Measurements from ENCODE around the gene GPR89A. TPM values are rescaled to one million over a fixed set of nuclear protein-coding genes. Genes with fewer than 3 reads are reported as not detected.
"Not testable (repeated sequence)": the region's sequence is repeated elsewhere in the genome, so short reads cannot be mapped to it uniquely, and the experiment has no call there.

GPR89A gene
- polyA plus RNA-seq, 3 donors: 7.2 to 8.1 (median 8.1) TPM

DNA sequence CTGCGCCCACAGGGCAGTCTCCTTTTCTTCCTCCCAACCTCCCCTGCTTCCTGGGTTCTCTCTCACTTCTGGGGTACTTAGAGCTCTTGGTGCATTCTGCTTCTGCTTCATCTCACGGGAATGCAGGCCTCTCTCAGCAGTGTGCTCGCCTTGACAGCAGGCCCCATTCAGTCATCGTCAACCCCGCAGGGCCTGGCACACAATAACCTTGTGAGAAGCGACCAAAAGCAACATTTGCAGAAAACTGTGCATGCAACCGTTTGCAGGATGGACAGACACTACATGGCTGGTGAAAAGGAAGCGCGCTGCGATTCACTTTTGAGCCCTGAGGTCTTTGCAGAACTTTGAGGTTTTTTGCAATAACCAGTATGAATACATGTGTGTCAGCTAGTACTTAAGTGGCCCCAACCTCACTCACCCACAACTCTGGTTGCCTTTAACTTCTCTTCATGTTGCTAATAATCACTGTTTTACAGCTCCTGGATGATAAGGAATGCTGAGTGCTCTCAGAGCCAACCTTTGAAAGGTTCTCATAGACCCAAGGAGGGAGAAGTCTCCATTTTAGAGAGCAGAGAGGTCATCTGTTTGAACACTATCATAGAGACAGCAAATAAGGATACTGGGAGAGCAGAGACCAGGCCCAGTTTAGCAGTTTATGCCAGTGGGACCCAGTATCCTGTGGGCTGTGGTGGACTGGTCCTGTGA is 109.0 kb downstream of the GPR89A start:
- H3K36me3 ChIP-seq (replicated peaks in 1 of 2; ENCODE audit: control insufficient read depth in 1 of 2, insufficient read depth in 2 of 2, low read length in 2 of 2): no peaks in the 10 kb centered on the region
- TF ChIP-seq, protein P1, sequence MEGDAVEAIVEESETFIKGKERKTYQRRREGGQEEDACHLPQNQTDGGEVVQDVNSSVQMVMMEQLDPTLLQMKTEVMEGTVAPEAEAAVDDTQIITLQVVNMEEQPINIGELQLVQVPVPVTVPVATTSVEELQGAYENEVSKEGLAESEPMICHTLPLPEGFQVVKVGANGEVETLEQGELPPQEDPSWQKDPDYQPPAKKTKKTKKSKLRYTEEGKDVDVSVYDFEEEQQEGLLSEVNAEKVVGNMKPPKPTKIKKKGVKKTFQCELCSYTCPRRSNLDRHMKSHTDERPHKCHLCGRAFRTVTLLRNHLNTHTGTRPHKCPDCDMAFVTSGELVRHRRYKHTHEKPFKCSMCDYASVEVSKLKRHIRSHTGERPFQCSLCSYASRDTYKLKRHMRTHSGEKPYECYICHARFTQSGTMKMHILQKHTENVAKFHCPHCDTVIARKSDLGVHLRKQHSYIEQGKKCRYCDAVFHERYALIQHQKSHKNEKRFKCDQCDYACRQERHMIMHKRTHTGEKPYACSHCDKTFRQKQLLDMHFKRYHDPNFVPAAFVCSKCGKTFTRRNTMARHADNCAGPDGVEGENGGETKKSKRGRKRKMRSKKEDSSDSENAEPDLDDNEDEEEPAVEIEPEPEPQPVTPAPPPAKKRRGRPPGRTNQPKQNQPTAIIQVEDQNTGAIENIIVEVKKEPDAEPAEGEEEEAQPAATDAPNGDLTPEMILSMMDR (IDR thresholded peaks at IDR 0.05): no peak
- Mint-ChIP-seq H3K4me1 (peaks cover 10% of the 10 kb centered on the region), H3K9me3 (peaks cover 0 to 2% (median 0%) of the 10 kb centered on the region in 7 donors), H3K36me3 (no peaks in the 10 kb centered on the region), H3K27ac (peak overlapping the region in 1 of 7 donors; percentile 84), H3K4me3 (no peak overlapping the region), H3K27me3 (ENCODE audit: low read depth in 3 of 3) (peaks cover 15 to 21% (median 19%) of the 10 kb centered on the region in 3 donors)
- H3K27me3 ChIP-seq (ENCODE audit: control insufficient read depth in 2 of 2, insufficient read depth in 2 of 2, low read length in 2 of 2): peaks cover 0 to 14% of the 10 kb centered on the region in 2 donors
- peaks cover 8 to 9% of the 10 kb centered on the region in 2 donors for H3K4me1 ChIP-seq (ENCODE audit: control insufficient read depth in 1 of 2, insufficient read depth in 2 of 2, low read length in 2 of 2)
- no peaks in the 10 kb centered on the region for H3K9me3 ChIP-seq (replicated peaks in 1 of 2; ENCODE audit: control insufficient read depth in 1 of 2, insufficient read depth in 1 of 2, low read length in 2 of 2)
- 62% methylated on average over 6 of the region's 10 CpGs for WGBS (ENCODE audit: insufficient coverage)
- H4K20me1 ChIP-seq (ENCODE audit: insufficient read depth, low read length): no peaks in the 10 kb centered on the region
- no peak overlapping the region for H3K27ac ChIP-seq (ENCODE audit: low read depth in 1 of 2, low read length in 2 of 2)
- intact Hi-C loops (cut with micrococcal nuclease): no loop called here
- H3K79me2 ChIP-seq (ENCODE audit: insufficient read depth, low read length): no peaks in the 10 kb centered on the region
- H3K9ac ChIP-seq (ENCODE audit: insufficient read depth, low read length, poor library complexity, severe bottlenecking): no peak overlapping the region
- H2AFZ ChIP-seq (ENCODE audit: insufficient read depth, low read depth, low read length, poor library complexity, severe bottlenecking): peak overlapping the region; percentile 37
- H3K4me3 ChIP-seq (replicated peaks in 1 of 3; ENCODE audit: low read depth in 2 of 3, low read length in 3 of 3): no peak overlapping the region
- DNase-seq: no peak
- no peak overlapping the region for H3K4me2 ChIP-seq (replicated peaks; ENCODE audit: extremely low read depth, low read length, poor library complexity, severe bottlenecking)

DNA sequence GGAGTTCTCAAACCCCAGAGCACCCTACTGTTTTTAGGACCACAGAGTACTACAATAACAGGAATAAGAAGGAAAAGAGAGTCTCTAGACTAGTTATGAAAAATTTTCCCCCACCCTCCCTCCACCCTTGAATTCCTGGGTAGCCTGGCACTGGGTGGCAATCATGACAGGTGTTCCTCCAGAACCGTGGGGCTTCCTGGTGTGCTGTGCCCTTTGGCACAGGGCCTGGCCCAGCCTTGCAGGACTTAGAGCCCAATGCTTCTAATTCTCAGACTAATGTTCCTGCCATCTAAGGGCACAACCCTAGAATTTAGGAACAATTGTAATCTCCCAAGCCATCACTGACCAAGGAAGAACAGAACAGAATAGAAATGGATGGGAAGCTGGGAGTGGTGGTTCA is 110.0 kb downstream of the GPR89A start:
- intact Hi-C loops (cut with micrococcal nuclease): no loop called here
- H3K79me2 ChIP-seq (ENCODE audit: insufficient read depth, low read length): no peaks in the 10 kb centered on the region
- Mint-ChIP-seq H3K9me3 (peaks cover 0 to 3% (median 0%) of the 10 kb centered on the region in 7 donors), H3K27ac (no peak overlapping the region), H3K4me3 (no peak overlapping the region), H3K27me3 (ENCODE audit: low read depth in 3 of 3) (peaks cover 19 to 22% (median 21%) of the 10 kb centered on the region in 3 donors), H3K36me3 (no peaks in the 10 kb centered on the region), H3K4me1 (peaks cover 10% of the 10 kb centered on the region)
- H2AFZ ChIP-seq (ENCODE audit: insufficient read depth, low read depth, low read length, poor library complexity, severe bottlenecking): no peak overlapping the region
- TF ChIP-seq, protein P1 (IDR thresholded peaks at IDR 0.05): no peak
- no peak overlapping the region for H3K4me2 ChIP-seq (replicated peaks; ENCODE audit: extremely low read depth, low read length, poor library complexity, severe bottlenecking)
- no peaks in the 10 kb centered on the region for H4K20me1 ChIP-seq (ENCODE audit: insufficient read depth, low read length)
- no peak overlapping the region for H3K27ac ChIP-seq (ENCODE audit: low read depth in 1 of 2, low read length in 2 of 2)
- peaks cover 8 to 9% of the 10 kb centered on the region in 2 donors for H3K4me1 ChIP-seq (ENCODE audit: control insufficient read depth in 1 of 2, insufficient read depth in 2 of 2, low read length in 2 of 2)
- H3K9ac ChIP-seq (ENCODE audit: insufficient read depth, low read length, poor library complexity, severe bottlenecking): no peak overlapping the region
- DNase-seq: no peak
- no peak overlapping the region for H3K4me3 ChIP-seq (replicated peaks in 1 of 3; ENCODE audit: low read depth in 2 of 3, low read length in 3 of 3)
- H3K9me3 ChIP-seq (replicated peaks in 1 of 2; ENCODE audit: control insufficient read depth in 1 of 2, insufficient read depth in 1 of 2, low read length in 2 of 2): no peaks in the 10 kb centered on the region
- 71% methylated on average over 1 of the region's 1 CpG for WGBS (ENCODE audit: insufficient coverage)
- H3K36me3 ChIP-seq (replicated peaks in 1 of 2; ENCODE audit: control insufficient read depth in 1 of 2, insufficient read depth in 2 of 2, low read length in 2 of 2): no peaks in the 10 kb centered on the region
- peaks cover 2 to 15% of the 10 kb centered on the region in 2 donors for H3K27me3 ChIP-seq (ENCODE audit: control insufficient read depth in 2 of 2, insufficient read depth in 2 of 2, low read length in 2 of 2)

DNA sequence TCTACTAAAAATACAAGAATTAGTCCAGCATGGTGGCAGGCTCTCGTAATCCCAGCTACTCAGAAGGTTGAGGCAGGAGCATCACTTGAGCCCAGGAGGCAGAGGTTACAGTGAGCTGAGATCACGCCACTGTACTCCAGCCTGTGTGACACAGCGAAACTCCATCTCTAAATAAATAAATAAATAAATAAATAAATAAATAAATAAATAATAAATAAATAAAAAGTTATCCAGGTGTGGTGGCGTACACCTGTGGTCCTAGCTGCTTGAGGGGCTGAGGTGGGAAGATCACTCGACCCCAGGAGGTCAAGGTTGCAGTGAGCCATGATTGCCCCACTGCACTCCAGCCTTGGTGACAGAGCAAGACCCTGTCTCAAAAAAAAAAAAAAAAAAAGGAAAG is 110.7 kb downstream of the GPR89A start:
- H3K4me1 ChIP-seq (ENCODE audit: control insufficient read depth in 1 of 2, insufficient read depth in 2 of 2, low read length in 2 of 2); H3K36me3 Mint-ChIP-seq; H3K27ac ChIP-seq (ENCODE audit: low read depth in 1 of 2, low read length in 2 of 2); H3K4me1 Mint-ChIP-seq; H3K4me3 ChIP-seq (replicated peaks in 1 of 3; ENCODE audit: low read depth in 2 of 3, low read length in 3 of 3); H3K9me3 ChIP-seq (replicated peaks in 1 of 2; ENCODE audit: control insufficient read depth in 1 of 2, insufficient read depth in 1 of 2, low read length in 2 of 2); H3K9me3 Mint-ChIP-seq; H4K20me1 ChIP-seq (ENCODE audit: insufficient read depth, low read length); H3K79me2 ChIP-seq (ENCODE audit: insufficient read depth, low read length); H3K4me2 ChIP-seq (replicated peaks; ENCODE audit: extremely low read depth, low read length, poor library complexity, severe bottlenecking); H2AFZ ChIP-seq (ENCODE audit: insufficient read depth, low read depth, low read length, poor library complexity, severe bottlenecking); DNase-seq; intact Hi-C loops (cut with micrococcal nuclease); H3K9ac ChIP-seq (ENCODE audit: insufficient read depth, low read length, poor library complexity, severe bottlenecking); H3K27ac Mint-ChIP-seq; H3K36me3 ChIP-seq (replicated peaks in 1 of 2; ENCODE audit: control insufficient read depth in 1 of 2, insufficient read depth in 2 of 2, low read length in 2 of 2): not testable (repeated sequence)
- Mint-ChIP-seq H3K27me3 (ENCODE audit: low read depth in 3 of 3) (peaks cover 19 to 22% (median 21%) of the 10 kb centered on the region in 3 donors), H3K4me3 (peak overlapping the region in 1 of 2 donors; percentile 9)
- H3K27me3 ChIP-seq (ENCODE audit: control insufficient read depth in 2 of 2, insufficient read depth in 2 of 2, low read length in 2 of 2): peaks cover 2 to 15% of the 10 kb centered on the region in 2 donors
- WGBS (ENCODE audit: insufficient coverage): 100% methylated on average over 1 of the region's 5 CpGs
